CD14-positive monocyte (primary cell): Measurements from ENCODE around the gene CRCP. TPM values are rescaled to one million over a fixed set of nuclear protein-coding genes. Genes with fewer than 3 reads are reported as not detected.
A peak's percentile ranks its signal among the peaks of the same experiment; 100 is the strongest.

Experiments used
- DNase-seq, 3 donors: peaks; one replicate each; pipeline ENCODE4 v3.0.0-alpha.2; 2011 to 2022
- H2AFZ ChIP-seq: 2 replicates; pipeline ENCODE4 v1.6.0; 2012; ENCODE audit warnings: mild to moderate bottlenecking, low read depth, low read length, inconsistent platforms; ENCODE audit not compliant: insufficient read depth, poor library complexity, severe bottlenecking
- H3K27ac ChIP-seq, 2 donors: 1 replicate in 1 of 2; 2 replicates in 1 of 2; pipeline ENCODE4 v1.5.1; 2012 to 2013; ENCODE audit warnings: low read length in 2 of 2, control low read depth in 1 of 2, inconsistent platforms in 1 of 2, low read depth in 1 of 2, mild to moderate bottlenecking in 1 of 2
- H3K27me3 ChIP-seq, 2 donors: one replicate each; pipeline versions ENCODE4 v1.6.0 to v1.6.1; 2011 to 2013; ENCODE audit warnings: low read length in 2 of 2; ENCODE audit not compliant: control insufficient read depth in 2 of 2, insufficient read depth in 2 of 2
- H3K36me3 ChIP-seq, 2 donors: replicated peaks in 1 of 2; 1 replicate in 1 of 2; 2 replicates in 1 of 2; pipeline versions ENCODE4 v1.5.1 to v1.6.1; 2012 to 2013; ENCODE audit warnings: low read length in 2 of 2, control low read depth in 1 of 2, inconsistent platforms in 1 of 2, mild to moderate bottlenecking in 1 of 2; ENCODE audit not compliant: insufficient read depth in 2 of 2, control insufficient read depth in 1 of 2
- H3K4me1 ChIP-seq, 2 donors: 1 replicate in 1 of 2; 2 replicates in 1 of 2; pipeline versions ENCODE4 v1.5.1 to v1.6.1; 2012 to 2013; ENCODE audit warnings: low read length in 2 of 2, control low read depth in 1 of 2, inconsistent platforms in 1 of 2, mild to moderate bottlenecking in 1 of 2, moderate library complexity in 1 of 2; ENCODE audit not compliant: insufficient read depth in 2 of 2, control insufficient read depth in 1 of 2
- H3K4me2 ChIP-seq: replicated peaks from 2 replicates; pipeline ENCODE3; 2012; ENCODE audit warnings: low read length, moderate library complexity, mild to moderate bottlenecking; ENCODE audit not compliant: poor library complexity, severe bottlenecking; ENCODE audit errors: extremely low read depth
- H3K4me3 ChIP-seq, 3 experiments: fragments of 200-600 bp in 1 of 3; sonication (generic) in 1 of 3; replicated peaks in 1 of 3; 1 replicate in 2 of 3; 2 replicates in 1 of 3; pipeline ENCODE4 v1.5.1; 2011 to 2013; ENCODE audit warnings: low read length in 3 of 3, mild to moderate bottlenecking in 3 of 3, control low read depth in 2 of 3, low read depth in 2 of 3, inconsistent platforms in 1 of 3, moderate library complexity in 1 of 3
- H3K79me2 ChIP-seq: 2 replicates; pipeline ENCODE4 v1.6.0; 2012; ENCODE audit warnings: mild to moderate bottlenecking, control low read depth, inconsistent platforms, low read length, moderate library complexity; ENCODE audit not compliant: insufficient read depth
- H3K9ac ChIP-seq: 2 replicates; pipeline ENCODE4 v1.6.0; 2017; ENCODE audit warnings: low read length, mild to moderate bottlenecking; ENCODE audit not compliant: insufficient read depth, poor library complexity, severe bottlenecking
- H3K9me3 ChIP-seq, 2 donors: replicated peaks in 1 of 2; 1 replicate in 1 of 2; 2 replicates in 1 of 2; pipeline versions ENCODE4 v1.5.1 to v1.6.1; 2012 to 2013; ENCODE audit warnings: low read length in 2 of 2, control low read depth in 1 of 2; ENCODE audit not compliant: control insufficient read depth in 1 of 2, insufficient read depth in 1 of 2
- H4K20me1 ChIP-seq: 2 replicates; pipeline ENCODE4 v1.6.0; 2012; ENCODE audit warnings: mild to moderate bottlenecking, low read length, control low read depth, moderate library complexity; ENCODE audit not compliant: insufficient read depth
- H3K27ac Mint-ChIP-seq, 7 donors: one replicate each; pipeline ENCODE4 v1.8.0; 2020; ENCODE audit warnings: mild to moderate bottlenecking in 7 of 7, mixed read lengths in 7 of 7, moderate library complexity in 6 of 7, inconsistent platforms in 2 of 7
- H3K27me3 Mint-ChIP-seq, 3 donors: one replicate each; pipeline ENCODE4 v1.8.0; 2021 to 2022; ENCODE audit warnings: low read depth in 3 of 3, mild to moderate bottlenecking in 3 of 3, mixed read lengths in 3 of 3, moderate library complexity in 3 of 3, inconsistent platforms in 1 of 3
- H3K36me3 Mint-ChIP-seq, 2 donors: one replicate each; pipeline ENCODE4 v1.8.0; 2020; ENCODE audit warnings: mixed read lengths in 2 of 2, inconsistent platforms in 1 of 2, mild to moderate bottlenecking in 1 of 2
- H3K4me1 Mint-ChIP-seq: one replicate; pipeline ENCODE4 v1.8.0; 2020; ENCODE audit warnings: mild to moderate bottlenecking, mixed read lengths
- H3K4me3 Mint-ChIP-seq, 2 donors: one replicate each; pipeline ENCODE4 v1.8.0; 2020; ENCODE audit warnings: mild to moderate bottlenecking in 2 of 2, mixed read lengths in 2 of 2, moderate library complexity in 1 of 2
- H3K9me3 Mint-ChIP-seq, 7 donors: one replicate each; pipeline ENCODE4 v1.8.0; 2020 to 2022; ENCODE audit warnings: mixed read lengths in 7 of 7, mild to moderate bottlenecking in 6 of 7, moderate library complexity in 6 of 7, inconsistent platforms in 2 of 7
- CTCF ChIP-seq: fragments of 200-600 bp; IDR thresholded peaks from one replicate; pipeline ENCODE4 v1.8.0; 2022; ENCODE audit warnings: antibody characterized with exemption, mild to moderate bottlenecking
- WGBS: methylation state at CpG from one replicate; pipeline ENCODE4 v1.1.5; 2013; ENCODE audit warnings: missing lambda C conversion rate; ENCODE audit not compliant: insufficient coverage; 5-methylcytosine and 5-hydroxymethylcytosine counted together
- intact Hi-C, 2 donors: fragments of 100-400 bp; cut with micrococcal nuclease; formaldehyde crosslinking; loops; one replicate each; pipeline versions ENCODE4 v1.15.0 to v1.15.1; 2023
- polyA plus RNA-seq, 3 donors: library from polyadenylated mRNA; depleted of rRNA in 1 of 3; unstranded in 2 of 3; stranded (reverse) in 1 of 3; fragments of 300-500 nt in 2 of 3; fragments of >200 nt in 1 of 3; fragmentation: Illumina TruSeq in 2 of 3; gene quantifications; 1 replicate in 2 of 3; 2 replicates in 1 of 3; pipeline ENCODE4 v1.2.3, GENCODE V29; 2012 to 2021

Gene CRCP
- polyA plus RNA-seq, 3 donors, result 14.0 to 19.9 (median 15.5) TPM

GRCh38 chr7:66189695-66190503, 75.3 kb downstream of the CRCP start:
- no peak overlapping the region for H3K4me2 ChIP-seq
- Mint-ChIP-seq H3K27ac (no peak overlapping the region), H3K27me3 (peaks cover 1 to 12% (median 3%) of the 10 kb centered on the region in 3 donors), H3K4me1 (peaks cover 2% of the 10 kb centered on the region), H3K36me3 (no peaks in the 10 kb centered on the region), H3K9me3 (peaks cover 2 to 21% (median 11%) of the 10 kb centered on the region in 7 donors), H3K4me3 (no peak overlapping the region)
- no peaks in the 10 kb centered on the region for H3K27me3 ChIP-seq
- H2AFZ ChIP-seq, result no peak overlapping the region
- no peaks in the 10 kb centered on the region for H3K79me2 ChIP-seq
- TF ChIP-seq CTCF, result no peak
- WGBS, result 93% methylated on average over 4 of the region's 7 CpGs
- no peak for DNase-seq
- H4K20me1 ChIP-seq, result no peaks in the 10 kb centered on the region
- no peak overlapping the region for H3K9ac ChIP-seq
- H3K4me1 ChIP-seq, result no peaks in the 10 kb centered on the region
- H3K36me3 ChIP-seq, result no peaks in the 10 kb centered on the region
- H3K4me3 ChIP-seq, result no peak overlapping the region
- peaks cover 0 to 9% of the 10 kb centered on the region in 2 donors for H3K9me3 ChIP-seq
- no peak overlapping the region for H3K27ac ChIP-seq
- intact Hi-C loops, result no loop called here

GRCh38 chr7:66190504-66190857, 75.8 kb downstream of the CRCP start:
- Histone ChIP-seq H3K4me2 (no peak overlapping the region), H3K9me3 (peaks cover 0 to 8% of the 10 kb centered on the region in 2 donors), H3K4me1 (no peaks in the 10 kb centered on the region), H3K27ac (no peak overlapping the region), H3K9ac (no peak overlapping the region), H3K36me3 (no peaks in the 10 kb centered on the region), H4K20me1 (no peaks in the 10 kb centered on the region), H3K79me2 (no peaks in the 10 kb centered on the region), H2AFZ (no peak overlapping the region), H3K4me3 (no peak overlapping the region), H3K27me3 (no peaks in the 10 kb centered on the region)
- intact Hi-C loops, result no loop called here
- no peaks in the 10 kb centered on the region for H3K36me3 Mint-ChIP-seq
- no peak for TF ChIP-seq CTCF
- H3K27me3 Mint-ChIP-seq, result peaks cover 1 to 9% (median 3%) of the 10 kb centered on the region in 3 donors
- no CpG with 5 or more reads among the region's 5 CpGs for WGBS
- no peak overlapping the region for H3K4me3 Mint-ChIP-seq
- peaks cover 2 to 19% (median 10%) of the 10 kb centered on the region in 7 donors for H3K9me3 Mint-ChIP-seq
- no peak for DNase-seq
- peak overlapping the region in 1 of 7 donors; percentile 21 for H3K27ac Mint-ChIP-seq
- peaks cover 2% of the 10 kb centered on the region for H3K4me1 Mint-ChIP-seq
